Skeletal muscle satellite cell (primary cell): ENCODE results near the gene TLCD2.
"Not testable (repeated sequence)": the region's sequence is repeated elsewhere in the genome, so short reads cannot be mapped to it uniquely, and the experiment has no call there.

Experiments
- H3K27me3 ChIP-seq: 2 replicates; pipeline ENCODE4 v1.7.0; 2013; ENCODE audit warnings: low read length; ENCODE audit not compliant: control insufficient read depth, insufficient read depth
- H3K36me3 ChIP-seq: 2 replicates; pipeline ENCODE4 v1.7.0; 2013; ENCODE audit warnings: mild to moderate bottlenecking, control low read depth, low read length; ENCODE audit not compliant: insufficient read depth
- H3K4me1 ChIP-seq: 2 replicates; pipeline ENCODE4 v1.7.0; 2013; ENCODE audit warnings: low read length; ENCODE audit not compliant: control insufficient read depth, insufficient read depth
- H3K4me2 ChIP-seq: 2 replicates; pipeline ENCODE4 v1.7.0; 2013; ENCODE audit warnings: mild to moderate bottlenecking, low read length
- H3K4me3 ChIP-seq: 2 replicates; pipeline ENCODE4 v1.7.0; 2013; ENCODE audit warnings: low read length
- H3K9ac ChIP-seq: 2 replicates; pipeline ENCODE4 v1.7.0; 2013; ENCODE audit warnings: mild to moderate bottlenecking, low read depth, low read length, moderate library complexity
- H3K9me3 ChIP-seq: replicated peaks from 2 replicates; pipeline ENCODE4 v1.7.0; 2013; ENCODE audit warnings: mild to moderate bottlenecking, control low read depth, low read length

TLCD2 gene

GRCh38 chr17:1695365-1695764 lies 14.8 kb downstream of the TLCD2 start:
- Histone ChIP-seq H3K4me1 (no peaks in the 10 kb centered on the region), H3K9ac (no peak overlapping the region), H3K9me3 (no peaks in the 10 kb centered on the region), H3K27me3 (no peaks in the 10 kb centered on the region), H3K4me3 (no peak overlapping the region), H3K4me2 (no peak overlapping the region), H3K36me3 (no peaks in the 10 kb centered on the region)

- no peak overlapping the region for H3K9ac ChIP-seq
- no peak overlapping the region for H3K4me2 ChIP-seq
- no peak overlapping the region for H3K4me3 ChIP-seq
- H3K27me3 ChIP-seq, result no peaks in the 10 kb centered on the region
- no peaks in the 10 kb centered on the region for H3K36me3 ChIP-seq
- no peaks in the 10 kb centered on the region for H3K4me1 ChIP-seq
- H3K9me3 ChIP-seq, result no peaks in the 10 kb centered on the region
These were observed 16.8 kb downstream of the TLCD2 start for GRCh38 chr17:1693339-1693738.

- H3K27me3 ChIP-seq, result no peaks in the 10 kb centered on the region
- no peak overlapping the region for H3K4me3 ChIP-seq
- no peaks in the 10 kb centered on the region for H3K9me3 ChIP-seq
- H3K36me3 ChIP-seq, result no peaks in the 10 kb centered on the region
- H3K9ac ChIP-seq, result no peak overlapping the region
- H3K4me2 ChIP-seq, result no peak overlapping the region
- no peaks in the 10 kb centered on the region for H3K4me1 ChIP-seq
These were observed 19.5 kb downstream of the TLCD2 start for GRCh38 chr17:1690544-1691221.

GRCh38 chr17:1688405-1688804 lies 21.8 kb downstream of the TLCD2 start:
- H3K4me2 ChIP-seq, H3K9me3 ChIP-seq, H3K4me3 ChIP-seq, H3K4me1 ChIP-seq, H3K27me3 ChIP-seq, H3K36me3 ChIP-seq, H3K9ac ChIP-seq: not testable (repeated sequence)

- Histone ChIP-seq H3K4me2 (no peak overlapping the region), H3K9ac (no peak overlapping the region), H3K9me3 (no peaks in the 10 kb centered on the region), H3K4me3 (no peak overlapping the region), H3K4me1 (peaks cover 6% of the 10 kb centered on the region), H3K36me3 (peaks cover 24% of the 10 kb centered on the region), H3K27me3 (no peaks in the 10 kb centered on the region)
These were observed 24.1 kb downstream of the TLCD2 start for GRCh38 chr17:1686086-1686485.

GRCh38 chr17:1684378-1685189 lies 25.6 kb downstream of the TLCD2 start, which contains the start of gene PRPF8:
TSS of gene PRPF8 (minus strand) at chr17:1684867. CDS start at chr17:1684571, 296 bp downstream.
- peak within 1 kb of the TSS; percentile 85 for H3K4me3 ChIP-seq
- peak within 1 kb of the TSS; percentile 92 for H3K4me2 ChIP-seq
- peaks cover 39% of the 10 kb centered on the region for H3K36me3 ChIP-seq
- no peaks in the 10 kb centered on the region for H3K9me3 ChIP-seq
- H3K4me1 ChIP-seq, result peaks cover 6% of the 10 kb centered on the region
- peak within 1 kb of the TSS; percentile 97 for H3K9ac ChIP-seq
- no peaks in the 10 kb centered on the region for H3K27me3 ChIP-seq

- Histone ChIP-seq H3K4me1 (peaks cover 6% of the 10 kb centered on the region), H3K4me2 (peak overlapping the region; percentile 92), H3K9me3 (no peaks in the 10 kb centered on the region), H3K4me3 (peak overlapping the region; percentile 85), H3K27me3 (no peaks in the 10 kb centered on the region), H3K36me3 (peaks cover 50% of the 10 kb centered on the region), H3K9ac (peak overlapping the region; percentile 97)
These were observed 26.7 kb downstream of the TLCD2 start for GRCh38 chr17:1683459-1683858.

GRCh38 chr17:1676401-1676800 lies 33.8 kb downstream of the TLCD2 start:
- H3K9ac ChIP-seq, result no peak overlapping the region
- no peaks in the 10 kb centered on the region for H3K4me1 ChIP-seq
- no peaks in the 10 kb centered on the region for H3K27me3 ChIP-seq
- H3K36me3 ChIP-seq, result peaks cover 90% of the 10 kb centered on the region
- H3K4me3 ChIP-seq, result no peak overlapping the region
- no peak overlapping the region for H3K4me2 ChIP-seq
- no peaks in the 10 kb centered on the region for H3K9me3 ChIP-seq

GRCh38 chr17:1673041-1673785 lies 37.0 kb downstream of the TLCD2 start:
- Histone ChIP-seq H3K4me2 (no peak overlapping the region), H3K36me3 (peaks cover 81% of the 10 kb centered on the region), H3K4me3 (no peak overlapping the region), H3K9ac (no peak overlapping the region), H3K9me3 (no peaks in the 10 kb centered on the region), H3K4me1 (peaks cover 6% of the 10 kb centered on the region), H3K27me3 (no peaks in the 10 kb centered on the region)

- H3K9me3 ChIP-seq, H3K4me3 ChIP-seq: not testable (repeated sequence)
- H3K36me3 ChIP-seq, result peaks cover 60% of the 10 kb centered on the region
These were observed 46.2 kb downstream of the TLCD2 start for GRCh38 chr17:1663934-1664333.

GRCh38 chr17:1661045-1661444 lies 49.1 kb downstream of the TLCD2 start:
- no peaks in the 10 kb centered on the region for H3K27me3 ChIP-seq
- no peak overlapping the region for H3K4me3 ChIP-seq
- H3K36me3 ChIP-seq, result peaks cover 74% of the 10 kb centered on the region
- no peak overlapping the region for H3K4me2 ChIP-seq
- H3K4me1 ChIP-seq, result no peaks in the 10 kb centered on the region
- no peak overlapping the region for H3K9ac ChIP-seq
- no peaks in the 10 kb centered on the region for H3K9me3 ChIP-seq

More at GRCh38 chr17:1663934-1664333, 46.2 kb downstream of the TLCD2 start:
- H3K27me3 ChIP-seq, H3K4me2 ChIP-seq, H3K4me1 ChIP-seq, H3K9ac ChIP-seq: not testable (repeated sequence)
